Fibroblast of skin of back (primary cell): ENCODE measurements around the gene VCAM1. TPM values are rescaled to one million over a fixed set of nuclear protein-coding genes. Genes with fewer than 3 reads are reported as not detected.
"Not testable (repeated sequence)": the region's sequence is repeated elsewhere in the genome, so short reads cannot be mapped to it uniquely, and the experiment has no call there.

Experiments
- DNase-seq: peaks from one replicate; pipeline ENCODE4 v3.0.0-alpha.2; 2013
- polyA plus RNA-seq, 2 experiments: library from polyadenylated mRNA; unstranded; fragments of 120-200 nt; gene quantifications; one replicate each; pipeline ENCODE4 v1.2.1, GENCODE V29; 2013; ENCODE audit not compliant: insufficient read length in 2 of 2

Gene VCAM1, protein sequence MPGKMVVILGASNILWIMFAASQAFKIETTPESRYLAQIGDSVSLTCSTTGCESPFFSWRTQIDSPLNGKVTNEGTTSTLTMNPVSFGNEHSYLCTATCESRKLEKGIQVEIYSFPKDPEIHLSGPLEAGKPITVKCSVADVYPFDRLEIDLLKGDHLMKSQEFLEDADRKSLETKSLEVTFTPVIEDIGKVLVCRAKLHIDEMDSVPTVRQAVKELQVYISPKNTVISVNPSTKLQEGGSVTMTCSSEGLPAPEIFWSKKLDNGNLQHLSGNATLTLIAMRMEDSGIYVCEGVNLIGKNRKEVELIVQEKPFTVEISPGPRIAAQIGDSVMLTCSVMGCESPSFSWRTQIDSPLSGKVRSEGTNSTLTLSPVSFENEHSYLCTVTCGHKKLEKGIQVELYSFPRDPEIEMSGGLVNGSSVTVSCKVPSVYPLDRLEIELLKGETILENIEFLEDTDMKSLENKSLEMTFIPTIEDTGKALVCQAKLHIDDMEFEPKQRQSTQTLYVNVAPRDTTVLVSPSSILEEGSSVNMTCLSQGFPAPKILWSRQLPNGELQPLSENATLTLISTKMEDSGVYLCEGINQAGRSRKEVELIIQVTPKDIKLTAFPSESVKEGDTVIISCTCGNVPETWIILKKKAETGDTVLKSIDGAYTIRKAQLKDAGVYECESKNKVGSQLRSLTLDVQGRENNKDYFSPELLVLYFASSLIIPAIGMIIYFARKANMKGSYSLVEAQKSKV
- polyA plus RNA-seq (2013, experiment 1 of 2; ENCODE audit: insufficient read length): 4.0 TPM
- 3.2 TPM for polyA plus RNA-seq (2013, experiment 2 of 2; ENCODE audit: insufficient read length)

DNA sequence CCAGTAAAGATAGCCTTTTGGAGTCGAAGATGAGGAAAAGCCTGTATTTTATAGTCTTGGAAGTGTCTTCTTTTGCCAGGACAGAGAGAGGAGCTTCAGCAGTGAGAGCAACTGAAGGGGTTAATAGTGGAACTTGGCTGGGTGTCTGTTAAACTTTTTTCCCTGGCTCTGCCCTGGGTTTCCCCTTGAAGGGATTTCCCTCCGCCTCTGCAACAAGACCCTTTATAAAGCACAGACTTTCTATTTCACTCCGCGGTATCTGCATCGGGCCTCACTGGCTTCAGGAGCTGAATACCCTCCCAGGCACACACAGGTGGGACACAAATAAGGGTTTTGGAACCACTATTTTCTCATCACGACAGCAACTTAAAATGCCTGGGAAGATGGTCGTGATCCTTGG is at the start of gene VCAM1:
VCAM1 (plus strand) TSS at position 253 of the 400 bp plus-strand sequence; CDS start at position 372, 119 bp downstream.
- no peak for DNase-seq

DNA sequence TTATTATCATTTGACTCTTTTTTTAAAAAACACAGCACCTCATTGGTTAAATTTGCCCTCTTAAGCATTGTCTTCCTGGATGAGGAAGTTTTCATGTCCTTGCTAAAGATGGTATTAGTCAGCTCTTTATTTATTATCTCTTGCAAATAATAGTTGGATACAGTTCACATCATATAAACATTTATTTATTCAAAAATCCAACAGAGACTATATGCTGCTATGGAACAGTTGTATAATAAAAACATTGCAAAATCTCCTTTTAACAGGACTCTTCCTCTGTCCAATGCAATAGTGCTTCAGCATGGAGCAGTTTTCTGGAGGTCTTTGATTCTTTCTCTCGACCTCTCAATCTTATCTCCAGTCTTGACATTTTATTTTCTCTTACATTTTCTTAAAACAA is 49.5 kb upstream of the VCAM1 start:
- no peak for DNase-seq

DNA sequence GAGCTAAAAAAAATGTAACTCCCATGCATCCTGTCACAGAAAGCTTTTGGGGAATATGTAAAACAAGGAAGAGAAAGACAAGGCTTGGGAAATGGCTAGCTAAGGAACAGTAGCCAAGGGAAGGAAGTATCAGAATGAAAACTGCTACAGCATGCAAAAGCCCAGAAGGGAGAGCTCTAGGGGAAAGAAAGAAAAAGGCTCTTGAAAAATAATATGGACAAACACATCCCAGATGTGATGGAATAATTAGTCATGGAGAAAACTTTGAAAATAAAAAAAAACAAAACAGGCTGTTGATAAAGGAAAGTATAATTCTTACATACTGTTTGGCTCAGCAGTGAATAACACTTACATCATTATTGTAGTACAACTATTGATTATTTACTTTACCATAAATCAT is 47.9 kb upstream of the VCAM1 start:
- peak; percentile 25 for DNase-seq

DNA sequence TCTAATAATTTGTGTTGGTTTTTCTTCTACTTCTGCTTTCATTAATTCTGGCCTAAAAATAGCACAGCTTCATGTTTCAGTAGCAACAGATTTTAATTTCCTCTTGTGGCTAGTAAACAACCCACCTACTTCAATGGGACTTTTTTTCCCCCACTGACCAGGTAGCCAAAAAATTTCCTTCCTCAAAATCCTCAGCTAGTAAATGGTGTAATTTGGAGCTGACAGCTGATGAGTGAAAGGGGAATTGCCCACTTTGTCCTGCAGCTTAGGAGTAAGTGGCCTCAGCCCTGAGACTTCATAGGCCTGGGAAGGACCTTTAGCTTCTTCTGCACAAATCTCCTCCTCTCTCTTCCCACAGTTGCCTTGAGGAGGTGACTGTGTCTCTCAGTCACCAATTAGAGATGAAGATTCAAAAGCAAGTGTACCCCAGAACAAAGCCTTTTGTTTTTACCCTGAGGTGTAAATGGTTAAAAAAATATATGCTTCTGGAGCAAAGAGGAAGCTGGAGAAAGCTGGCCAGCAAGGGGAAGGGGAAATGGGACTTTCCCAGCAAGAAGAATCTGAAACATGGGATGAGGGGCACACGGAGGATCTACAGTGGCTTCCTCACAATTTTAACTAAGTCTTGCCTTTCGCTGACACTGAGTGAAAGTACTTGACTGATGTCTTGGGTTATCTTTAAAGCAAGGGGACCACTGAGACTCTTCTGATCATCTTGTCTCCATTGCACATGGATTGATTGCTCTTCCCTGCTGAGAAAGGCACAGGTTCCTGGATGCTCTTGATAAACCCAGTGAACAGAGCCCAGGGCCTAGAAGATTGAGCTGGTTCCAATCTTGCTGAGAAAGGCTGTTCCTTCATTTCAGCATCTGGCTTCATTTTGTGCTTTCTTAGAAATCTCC is 35.8 kb upstream of the VCAM1 start:
- DNase-seq: no peak

DNA sequence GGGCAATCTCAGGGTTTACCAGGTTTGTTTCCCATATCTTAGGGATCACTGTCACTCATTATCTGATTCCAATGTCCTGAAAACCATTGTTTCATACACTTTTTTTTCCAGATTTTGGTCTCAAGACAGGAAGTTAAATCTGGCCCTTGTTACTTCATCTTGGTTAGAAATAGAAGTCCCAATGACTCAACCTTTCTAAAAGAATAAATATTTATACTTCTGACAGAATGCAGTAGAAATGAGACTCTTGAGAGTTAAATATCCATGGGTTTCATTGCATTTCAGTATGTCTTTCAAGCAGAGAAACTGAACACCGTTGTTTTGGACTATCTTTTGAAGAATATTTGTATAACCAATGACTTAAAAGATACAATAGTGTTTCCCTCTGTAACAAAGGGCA is 19.8 kb upstream of the VCAM1 start:
- peak; percentile 73 for DNase-seq

DNA sequence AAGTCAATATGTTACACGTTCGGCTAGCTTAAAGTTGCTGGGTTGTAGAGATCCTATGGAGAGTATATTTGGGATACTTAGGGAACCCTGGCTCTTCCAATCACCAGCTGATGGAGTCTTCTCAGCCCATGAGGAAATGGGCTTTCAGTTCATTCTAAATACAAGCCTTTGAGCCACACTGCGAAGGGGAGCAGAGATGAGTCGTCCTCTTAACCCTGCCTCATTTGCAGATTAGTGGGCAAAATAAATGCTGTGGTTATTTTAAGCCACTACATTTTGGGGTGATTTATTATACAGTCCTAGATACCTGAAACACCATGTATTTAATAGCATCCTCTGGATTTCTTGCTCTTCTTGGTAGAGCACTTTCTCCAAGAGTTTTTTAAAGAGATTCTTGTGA is 19.0 kb upstream of the VCAM1 start:
- DNase-seq: peak; percentile 40

DNA sequence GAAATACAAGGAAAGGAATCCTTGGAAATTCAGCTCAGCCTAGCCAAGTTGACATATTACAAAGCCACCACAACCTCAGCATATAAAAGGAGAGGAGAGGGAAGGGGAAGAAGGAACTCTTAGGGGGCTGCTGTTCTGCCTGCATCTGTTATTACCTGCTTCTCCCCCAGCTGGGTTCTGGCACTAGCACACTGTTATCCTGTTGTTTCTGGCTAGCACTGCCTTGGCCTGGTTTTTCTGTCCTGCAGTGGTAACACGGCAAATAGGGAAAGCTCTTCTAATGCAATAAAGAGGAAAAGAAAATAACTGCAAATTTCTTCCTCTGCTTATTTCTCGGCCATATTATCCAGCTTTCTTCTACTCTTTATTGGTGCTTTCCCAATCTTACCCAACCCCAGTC is 16.5 kb upstream of the VCAM1 start:
- DNase-seq: no peak

DNA sequence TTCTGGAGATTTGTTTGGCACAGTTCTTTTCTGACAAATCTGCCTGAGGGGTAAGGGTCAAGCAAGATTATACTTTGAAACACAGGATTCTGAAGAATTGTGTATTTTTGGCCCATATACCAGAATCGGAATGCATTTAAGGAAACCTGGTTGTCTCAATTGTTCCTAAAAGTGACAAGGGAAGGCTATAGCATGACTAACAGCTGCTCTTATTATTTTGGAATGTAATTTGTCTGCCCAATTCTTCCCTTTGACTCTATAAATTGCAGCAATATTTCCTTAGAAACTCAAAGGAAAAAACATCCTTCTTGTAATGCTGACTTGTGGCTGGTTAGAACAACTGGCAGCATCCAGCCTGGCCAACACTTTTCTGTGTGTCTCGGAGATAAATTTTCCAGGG is 15.8 kb upstream of the VCAM1 start:
- peak; percentile 67 for DNase-seq

DNA sequence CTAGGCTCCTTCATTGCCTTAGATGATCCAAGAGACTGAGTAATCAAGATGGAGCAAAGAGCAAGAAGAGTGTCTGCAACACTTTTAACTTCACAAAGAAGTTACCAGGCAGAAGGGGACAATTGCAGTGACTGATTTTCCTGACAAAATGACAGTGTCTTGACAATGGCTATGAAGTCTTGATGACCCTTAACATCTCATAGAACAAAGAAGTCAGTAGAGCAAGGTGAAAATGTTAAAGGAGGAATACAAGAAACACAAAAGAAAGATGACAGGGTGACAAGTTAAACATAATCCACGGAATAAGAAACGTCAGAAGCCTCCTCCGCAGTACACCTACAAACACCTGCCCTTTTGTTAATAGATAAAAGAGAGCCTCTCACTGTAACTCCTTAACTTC is 15.1 kb upstream of the VCAM1 start:
- DNase-seq: no peak

DNA sequence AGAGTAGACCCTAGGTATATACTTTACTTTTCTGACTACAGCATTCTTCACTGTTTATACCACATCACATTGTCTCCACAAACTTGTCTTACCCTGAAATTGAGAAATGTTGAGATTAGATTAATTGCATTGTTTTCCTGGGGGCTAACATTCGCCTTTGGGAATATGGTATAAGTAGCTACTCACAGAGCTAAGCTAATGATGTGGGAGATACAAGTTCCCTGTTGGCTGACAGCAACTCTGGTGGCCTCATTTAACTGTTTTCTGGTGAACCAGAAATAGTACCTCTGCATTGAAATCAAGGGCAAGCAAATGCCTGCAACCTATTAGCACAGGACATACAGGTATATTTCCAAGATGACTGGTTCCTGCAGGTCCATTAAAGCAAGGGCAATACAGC is 13.2 kb upstream of the VCAM1 start:
- no peak for DNase-seq

DNA sequence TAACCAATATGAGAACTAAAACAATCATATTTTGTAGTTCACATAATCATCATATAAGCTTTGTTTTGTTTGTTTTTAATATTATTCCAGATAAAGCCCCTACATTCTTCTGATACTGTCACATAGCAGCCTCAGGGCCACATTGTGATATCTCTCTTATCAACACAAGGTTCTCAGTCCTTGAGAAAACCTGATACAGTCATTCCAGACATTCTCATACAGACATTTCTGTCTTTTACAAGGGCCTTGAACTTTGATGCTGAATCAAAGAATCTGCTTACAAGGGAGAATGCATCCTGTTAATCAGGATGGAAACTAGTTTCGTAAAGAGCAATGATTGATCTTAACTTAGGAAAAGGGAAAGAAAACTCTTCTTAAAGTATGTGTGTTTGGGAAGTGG is 12.7 kb upstream of the VCAM1 start:
- DNase-seq: no peak

DNA sequence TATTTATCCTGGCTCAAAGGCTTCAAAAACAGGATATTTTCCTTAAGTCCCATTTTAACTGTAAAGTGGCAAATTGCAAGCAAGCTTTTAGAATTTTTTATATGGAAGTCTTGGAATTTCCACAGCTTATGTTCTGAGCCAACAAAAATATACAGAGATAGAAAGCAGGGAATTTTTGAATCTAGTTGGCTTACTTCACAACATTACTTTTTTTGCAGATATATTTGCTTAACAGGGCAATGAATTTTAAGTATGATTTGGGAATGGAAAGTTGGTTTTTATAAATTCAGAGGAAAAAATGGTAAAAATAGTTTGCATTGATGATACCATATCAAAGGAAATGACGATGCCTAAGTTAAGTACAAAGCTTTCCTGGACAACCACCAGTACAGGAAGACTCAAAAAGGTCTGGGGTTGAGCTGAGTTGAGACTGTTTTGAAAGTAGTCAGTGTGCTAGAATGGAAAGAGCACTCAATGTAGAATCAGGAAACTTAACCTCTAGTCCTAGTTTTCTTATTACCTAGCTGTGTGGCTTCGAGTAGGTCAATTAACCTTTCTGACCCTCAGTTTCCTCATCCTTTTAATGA is 11.0 kb upstream of the VCAM1 start:
- DNase-seq: peak; percentile 61

DNA sequence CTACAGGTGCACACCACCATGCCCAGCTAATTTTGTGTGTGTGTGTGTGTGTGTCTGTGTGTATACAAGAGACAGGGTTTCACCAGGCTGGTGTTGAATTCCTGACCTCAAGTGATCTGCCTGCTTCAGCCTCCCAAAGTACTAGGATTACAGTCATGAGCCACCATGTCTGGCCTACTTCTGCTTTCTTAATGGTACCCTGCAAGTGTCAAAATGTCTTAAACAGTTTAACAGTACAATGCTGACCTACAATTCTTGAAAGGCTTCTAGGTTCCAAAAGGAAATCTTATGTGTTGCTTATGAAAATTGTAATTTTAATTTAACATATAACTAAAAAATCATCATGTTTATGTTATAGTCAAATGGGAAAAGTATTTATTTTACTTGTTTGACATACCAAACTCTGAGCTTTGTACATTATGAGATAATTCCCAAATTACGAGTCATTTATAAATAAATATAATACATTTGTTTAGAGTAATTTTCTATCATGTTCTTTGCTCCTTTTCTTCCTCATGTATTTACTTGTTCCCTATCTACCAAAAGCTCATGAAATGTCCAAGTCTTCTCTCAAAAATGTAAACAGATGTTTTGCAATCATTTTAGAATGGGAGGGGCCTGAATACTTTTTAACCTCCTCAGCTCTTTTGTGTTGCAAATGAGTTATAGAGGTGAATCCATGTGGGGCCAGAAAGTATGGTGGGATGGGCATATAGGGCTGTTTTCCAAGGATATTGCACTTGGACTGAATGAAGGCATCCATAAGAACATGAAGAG is 8.4 kb upstream of the VCAM1 start:
- peak; percentile 46 for DNase-seq

DNA sequence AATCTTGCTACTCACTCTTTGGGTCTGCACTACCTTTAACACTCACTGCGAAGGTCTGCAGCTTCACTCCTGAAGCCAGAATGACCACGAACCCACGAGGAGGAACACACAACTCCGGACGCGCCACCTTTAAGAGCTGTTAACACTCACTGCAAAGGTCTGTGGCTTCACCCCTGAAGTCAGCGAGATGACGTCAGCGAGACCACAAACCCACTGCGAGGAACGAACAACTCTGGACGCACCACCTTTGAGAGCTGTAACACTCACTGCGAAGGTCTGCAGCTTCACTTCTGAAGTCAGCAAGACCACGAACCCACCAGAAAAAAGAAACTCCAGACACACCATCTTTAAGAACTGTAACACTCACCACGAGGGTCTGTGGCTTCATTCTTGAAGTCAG is 6.5 kb upstream of the VCAM1 start:
- not testable (repeated sequence) for DNase-seq

DNA sequence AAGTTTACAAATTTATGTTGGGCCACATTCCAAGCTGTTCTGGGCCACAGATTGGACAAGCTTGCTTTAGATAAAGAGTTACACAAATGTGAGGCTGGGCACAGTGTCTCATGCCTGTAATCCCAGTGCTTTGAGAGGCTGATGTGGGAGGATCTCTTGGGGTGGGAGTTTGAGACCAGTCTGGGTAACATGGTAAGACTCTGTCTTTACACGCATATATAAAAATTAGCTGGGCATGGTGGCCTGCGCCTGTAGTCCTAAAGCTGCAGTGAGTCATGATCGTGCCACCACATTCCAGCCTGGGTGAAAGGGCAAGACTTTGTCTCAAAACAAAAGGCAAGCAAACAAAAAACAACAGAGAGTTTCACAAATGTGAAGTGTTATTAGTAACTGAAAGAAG is 5.9 kb upstream of the VCAM1 start:
- no peak for DNase-seq

DNA sequence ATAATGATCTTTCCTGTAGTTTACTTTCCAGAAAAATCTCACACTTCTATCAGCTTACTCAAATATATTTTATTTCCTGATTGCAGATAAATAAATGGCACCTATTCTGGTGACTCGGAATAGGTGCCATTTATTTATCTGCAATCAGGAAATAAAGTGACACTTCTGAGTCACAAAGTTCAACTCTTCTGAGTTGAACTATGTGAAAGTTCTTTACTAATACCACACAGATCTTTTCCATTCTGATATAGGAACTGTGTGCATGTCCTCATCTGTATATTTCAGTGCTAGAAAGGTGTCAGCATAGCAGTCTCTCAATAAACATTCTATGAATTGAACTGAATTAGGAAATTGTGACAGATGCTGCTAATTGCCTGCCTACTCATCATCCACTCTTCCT is 4.9 kb upstream of the VCAM1 start:
- DNase-seq: no peak

DNA sequence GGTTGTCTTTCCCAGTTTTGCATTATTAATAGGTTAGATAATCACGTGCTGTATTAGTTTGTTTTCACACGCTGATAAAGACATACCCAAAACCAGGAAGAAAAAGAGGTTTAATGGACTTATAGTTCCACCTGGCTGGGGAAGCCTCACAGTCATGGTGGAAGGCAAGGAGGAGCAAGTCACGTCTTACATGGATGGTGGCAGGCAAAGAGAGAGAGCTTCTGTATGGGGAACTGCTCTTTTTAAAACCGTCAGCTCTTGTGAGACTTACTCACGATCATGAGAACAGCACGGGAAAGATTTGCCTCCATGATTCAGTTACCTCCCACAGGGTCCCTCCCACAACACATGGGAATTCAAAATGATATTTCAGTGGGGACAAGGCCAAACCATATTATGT is 2.3 kb upstream of the VCAM1 start:
- DNase-seq: no peak

DNA sequence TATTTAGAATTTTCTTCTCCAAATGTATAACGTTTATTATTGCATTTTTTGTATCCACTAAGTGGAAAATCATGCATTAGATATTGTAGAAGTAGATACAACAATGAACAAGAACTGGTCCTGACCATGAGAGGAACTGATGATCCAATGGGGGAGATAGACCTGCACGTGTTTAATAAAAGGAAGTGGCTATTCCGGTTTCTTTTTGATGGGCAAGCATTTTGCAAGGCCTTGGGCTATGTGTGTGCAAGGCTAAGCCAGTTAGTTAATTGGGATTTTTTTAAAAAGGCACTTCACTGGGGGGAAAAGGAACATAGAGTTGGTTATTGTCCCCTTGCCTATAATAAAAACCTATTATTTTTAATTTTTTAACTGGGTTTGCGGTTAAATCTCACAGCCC is 961 bp upstream of the VCAM1 start:
- no peak for DNase-seq

DNA sequence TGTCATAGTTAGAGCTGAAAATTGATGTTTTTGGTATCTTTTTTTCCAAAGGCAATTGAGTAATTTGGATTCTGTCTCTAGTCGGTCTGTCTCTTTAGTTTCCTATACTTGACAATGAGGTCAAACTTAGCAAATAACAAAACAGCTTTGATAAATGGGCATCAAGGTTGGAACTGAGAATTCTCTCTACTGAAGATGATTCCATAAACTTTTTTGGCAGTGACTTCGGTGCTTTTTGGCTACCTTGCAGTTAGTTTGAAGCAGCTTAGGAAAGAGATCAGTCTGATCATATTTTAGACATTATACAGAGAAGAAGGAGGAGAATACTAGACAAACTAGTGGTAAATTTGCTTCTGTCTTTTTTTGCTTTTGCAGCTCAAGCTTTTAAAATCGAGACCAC is 559 bp downstream of the VCAM1 start:
- no peak for DNase-seq

DNA sequence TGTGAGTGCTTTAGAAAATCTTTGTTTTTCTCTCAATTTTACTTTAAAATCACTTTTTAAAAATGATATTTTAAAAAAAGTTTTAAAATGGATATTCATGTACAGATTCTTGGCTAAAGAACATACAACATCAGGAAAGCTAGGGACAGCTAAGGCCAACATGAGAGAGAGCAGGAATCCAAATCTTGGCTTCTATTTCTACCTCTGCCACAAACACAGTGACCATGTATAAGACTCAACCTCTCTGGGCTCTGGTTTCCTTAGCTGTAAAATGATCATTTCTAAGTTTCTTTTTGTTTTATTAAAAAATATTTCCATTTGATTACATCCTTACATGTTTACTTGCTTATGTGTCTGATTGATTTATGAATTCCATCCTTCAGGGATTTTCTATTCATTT is 1.2 kb downstream of the VCAM1 start:
- DNase-seq: no peak

DNA sequence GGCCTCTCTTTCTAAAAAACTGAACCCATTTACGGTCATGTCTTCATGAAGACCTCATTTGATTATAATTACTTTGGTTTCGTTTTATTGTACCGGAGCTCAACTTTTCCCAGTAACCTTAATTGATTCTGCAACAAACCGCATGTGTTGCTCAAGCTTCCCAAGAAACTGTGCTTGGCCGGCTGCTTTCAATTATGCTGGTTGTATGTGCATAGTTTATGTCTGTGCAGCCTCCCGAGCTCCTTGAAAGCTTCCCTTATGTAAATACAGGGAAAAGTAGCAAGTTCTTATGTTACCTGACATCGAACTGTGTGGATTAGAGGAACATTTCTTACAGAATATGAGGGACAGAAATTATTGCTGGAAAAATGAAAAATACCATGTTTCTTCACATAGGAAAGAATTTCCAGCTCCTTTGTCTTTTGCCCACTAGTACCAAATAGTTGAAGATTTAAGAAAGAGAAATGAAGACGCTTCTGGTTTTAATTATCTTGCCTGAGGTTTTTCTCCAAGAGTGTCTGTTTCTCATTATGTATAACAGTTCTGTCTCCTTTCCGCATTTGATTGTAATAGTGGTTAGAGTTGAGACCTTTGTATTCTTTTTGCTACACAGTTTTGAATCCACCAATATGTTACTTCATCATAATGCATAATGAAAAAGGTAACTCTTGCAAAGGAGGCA is 2.1 kb downstream of the VCAM1 start:
- peak; percentile 90 for DNase-seq
